ENCODE measurements around the gene RALGPS1.
"Not testable (repeated sequence)": the region's sequence is repeated elsewhere in the genome, so short reads cannot be mapped to it uniquely, and the experiment has no call there.

RALGPS1 gene

DNA sequence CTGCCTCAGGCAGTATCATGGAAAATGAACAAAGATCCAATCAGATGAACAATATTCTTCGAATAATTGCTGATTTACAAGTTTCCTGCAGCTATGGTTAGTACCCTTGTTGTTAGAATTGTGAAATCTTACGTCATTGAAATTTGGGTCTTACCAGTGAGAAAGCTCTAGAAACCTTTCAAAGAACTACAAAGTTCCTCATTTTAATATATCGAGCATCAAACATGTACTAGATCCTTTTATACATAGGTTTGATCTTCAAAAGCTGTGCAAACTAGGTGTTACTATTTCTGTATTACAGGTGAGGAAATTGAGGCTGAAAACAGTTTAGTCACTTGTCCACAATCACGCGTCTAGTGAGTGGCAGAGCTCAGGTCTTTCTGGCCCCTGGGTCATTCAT, 251.5 kb downstream of the RALGPS1 start:
- in situ Hi-C loops (cut with MboI; ENCODE audit: low sequenced_read_pairs), result no loop called here

- in situ Hi-C loops (cut with MboI; ENCODE audit: low sequenced_read_pairs), result no loop called here
These were observed 252.3 kb downstream of the RALGPS1 start for GRCh38 chr9:127166651-127167524.

GRCh38 chr9:127167560-127168326, 253.2 kb downstream of the RALGPS1 start:
- in situ Hi-C loops (cut with MboI; ENCODE audit: low sequenced_read_pairs), result no loop called here

DNA sequence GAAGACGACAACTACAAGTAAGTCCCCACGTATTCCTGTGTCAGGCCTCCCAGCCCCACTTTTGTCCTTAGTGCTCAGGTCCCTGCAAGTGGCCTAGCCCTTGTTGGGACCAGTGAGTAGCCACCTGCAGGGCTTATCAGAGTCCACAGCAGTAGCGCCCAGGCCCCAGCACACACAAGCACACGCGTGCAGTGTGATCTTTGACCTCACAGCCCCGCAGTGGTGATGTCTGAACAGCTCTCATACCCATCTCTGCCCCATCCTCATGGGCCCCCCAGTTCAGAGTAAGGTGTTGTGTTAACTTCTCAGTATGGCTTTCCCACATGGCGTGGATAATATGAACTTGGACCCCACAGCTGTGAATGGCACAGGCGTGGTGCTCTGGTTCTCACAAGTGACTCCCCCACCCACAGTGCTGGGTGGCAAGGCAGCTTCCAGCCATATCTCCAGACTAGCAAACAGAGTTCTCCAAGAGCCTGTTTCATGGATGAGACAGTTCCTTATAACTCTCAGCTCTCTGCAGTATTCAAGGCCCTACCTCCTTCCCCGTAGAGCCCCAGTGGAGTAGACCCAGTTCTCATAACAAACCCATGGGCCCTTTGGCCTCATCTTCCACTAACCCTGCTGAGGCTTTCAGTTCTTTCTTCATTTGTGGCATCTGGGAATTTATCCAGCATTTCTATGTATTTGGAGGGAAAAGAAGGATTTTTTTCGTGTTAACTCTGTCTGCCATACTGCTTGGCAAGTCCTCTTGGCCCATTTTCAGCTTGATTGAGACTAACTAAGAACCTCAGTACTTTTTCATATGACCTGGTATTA, 254.4 kb downstream of the RALGPS1 start:
- in situ Hi-C loops (cut with MboI; ENCODE audit: low sequenced_read_pairs), result no loop called here

DNA sequence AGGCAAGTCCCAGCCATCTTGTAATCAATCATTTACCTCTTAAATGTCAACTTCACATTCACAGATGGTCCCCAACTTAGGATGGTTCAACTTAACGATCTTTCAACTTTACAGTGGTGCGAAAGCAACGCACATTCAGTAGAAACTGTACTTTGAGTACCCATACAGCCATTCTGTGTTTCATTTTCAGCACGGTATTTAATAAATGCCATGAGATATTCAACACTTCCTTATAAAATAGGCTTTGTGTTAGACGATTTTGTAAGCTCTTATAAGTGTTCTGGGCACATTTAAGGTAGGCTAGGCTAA, 254.9 kb downstream of the RALGPS1 start:
- in situ Hi-C loops (cut with MboI; ENCODE audit: low sequenced_read_pairs), result no loop called here

DNA sequence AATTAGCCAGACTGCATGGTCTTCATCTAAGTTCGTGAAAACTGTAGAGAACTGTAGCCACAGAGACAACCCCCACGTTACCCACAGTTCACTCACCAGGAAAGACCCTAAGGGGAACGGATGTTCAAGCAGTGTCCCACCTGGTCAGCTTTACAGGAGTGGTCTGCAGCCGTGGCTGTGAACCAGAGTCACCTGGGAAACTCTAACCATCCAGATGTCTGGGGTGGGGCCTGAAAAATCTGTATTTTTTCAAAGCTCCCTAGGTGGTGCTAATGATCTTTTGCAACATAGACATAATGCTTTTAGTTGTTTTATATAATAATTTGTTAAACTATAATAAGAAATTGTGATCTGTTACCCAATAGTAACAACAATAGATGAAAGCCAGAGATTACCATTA, 255.5 kb downstream of the RALGPS1 start:
- in situ Hi-C loops (cut with MboI; ENCODE audit: low sequenced_read_pairs), result no loop called here

DNA sequence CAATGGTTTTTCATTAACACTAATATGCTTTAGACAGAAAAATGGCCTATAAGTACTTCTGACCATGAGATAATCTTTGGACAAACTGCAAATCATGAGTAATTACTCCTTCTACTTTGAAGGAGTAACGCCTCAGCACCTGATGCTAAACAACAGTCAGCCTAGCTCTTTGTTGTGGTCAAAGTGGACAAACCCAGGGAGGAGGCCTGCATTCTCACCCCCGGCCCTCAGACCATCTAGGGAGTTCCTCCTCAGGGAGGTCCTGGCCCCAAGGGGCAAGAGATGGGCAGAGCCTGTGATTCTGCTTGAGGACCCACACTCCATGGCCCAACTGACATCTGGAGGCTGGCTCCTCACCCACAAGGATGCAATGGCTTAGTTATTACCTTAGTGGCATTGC, 256.1 kb downstream of the RALGPS1 start:
- in situ Hi-C loops (cut with MboI; ENCODE audit: low sequenced_read_pairs), result no loop called here

DNA sequence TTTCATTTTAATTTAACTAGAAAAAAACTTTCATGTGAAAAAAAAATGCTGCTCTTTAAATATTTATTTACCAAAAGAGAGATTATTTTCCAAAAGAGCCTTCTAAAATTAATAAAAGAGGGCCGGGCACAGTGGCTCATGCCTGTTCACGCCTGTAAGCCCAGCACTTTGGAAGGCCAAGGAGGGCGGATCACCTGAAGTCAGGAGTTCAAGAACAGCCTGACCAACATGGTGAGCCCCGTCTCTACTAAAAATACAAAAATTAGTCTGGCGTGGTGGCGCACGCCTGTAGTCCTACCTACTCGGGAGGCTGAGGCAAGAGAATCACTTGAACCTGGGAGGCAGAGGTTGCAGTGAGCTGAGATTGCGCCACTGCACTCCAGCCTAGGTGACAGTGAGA, 256.8 kb downstream of the RALGPS1 start:
- in situ Hi-C loops (cut with MboI; ENCODE audit: low sequenced_read_pairs), result not testable (repeated sequence)

DNA sequence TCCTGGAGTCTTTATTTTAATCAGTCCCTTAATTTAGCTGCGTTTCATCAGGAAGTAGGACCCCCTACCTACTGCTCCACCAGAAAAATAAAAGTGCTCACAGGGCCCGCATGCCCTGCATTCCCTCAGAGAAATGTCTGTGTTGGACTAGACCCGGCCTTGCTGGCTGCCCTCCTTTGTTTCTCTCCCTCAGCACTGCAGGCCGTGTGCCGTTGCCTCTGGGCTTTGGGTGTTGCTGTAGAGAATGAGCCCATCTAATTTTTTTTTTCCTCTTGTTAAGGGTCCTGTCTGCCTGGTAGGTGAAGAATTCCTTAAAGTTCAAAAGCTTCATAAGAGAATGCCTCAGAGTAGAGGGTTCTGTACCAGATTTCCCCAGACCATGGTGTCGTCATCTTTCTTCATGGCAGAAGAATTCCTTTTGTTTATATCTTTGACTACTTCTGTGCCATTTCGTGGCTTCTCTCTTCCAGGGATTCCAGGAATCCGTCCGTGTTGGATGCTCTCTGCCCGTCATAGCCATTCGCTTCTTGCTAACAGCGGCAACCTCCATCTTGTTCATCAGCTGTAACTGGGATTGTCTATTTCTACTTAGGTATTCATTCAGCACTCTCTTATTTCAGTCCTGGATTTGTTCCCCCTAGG, 257.6 kb downstream of the RALGPS1 start:
- in situ Hi-C loops (cut with MboI; ENCODE audit: low sequenced_read_pairs), result no loop called here

- in situ Hi-C loops (cut with MboI; ENCODE audit: low sequenced_read_pairs), result no loop called here
These were observed 258.5 kb downstream of the RALGPS1 start for GRCh38 chr9:127173063-127173462.

- in situ Hi-C loops (cut with MboI; ENCODE audit: low sequenced_read_pairs), result no loop called here
These were observed 260.1 kb downstream of the RALGPS1 start for GRCh38 chr9:127174386-127175318.

DNA sequence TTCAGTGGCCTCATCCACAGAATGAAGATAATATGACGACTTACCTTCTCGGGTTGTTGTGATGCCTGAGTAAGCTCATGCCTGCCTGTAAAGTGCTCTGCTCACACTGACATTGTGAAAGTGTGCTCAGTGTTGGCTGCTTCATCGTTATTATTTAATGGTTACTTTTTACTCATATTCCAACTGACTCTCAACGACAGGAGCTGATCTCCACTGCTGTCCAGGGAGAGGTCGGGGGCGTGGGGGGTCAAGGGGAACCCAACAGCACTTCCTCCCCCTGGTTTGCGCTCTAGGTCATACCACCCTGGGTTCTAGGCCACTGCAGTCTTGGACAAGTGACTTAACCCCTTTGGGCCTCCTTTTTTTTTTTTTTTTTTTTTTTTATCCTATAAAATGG, 260.7 kb downstream of the RALGPS1 start:
- in situ Hi-C loops (cut with MboI; ENCODE audit: low sequenced_read_pairs), result no loop called here

- in situ Hi-C loops (cut with MboI; ENCODE audit: low sequenced_read_pairs), result no loop called here
These were observed 261.2 kb downstream of the RALGPS1 start for GRCh38 chr9:127175764-127176163.

DNA sequence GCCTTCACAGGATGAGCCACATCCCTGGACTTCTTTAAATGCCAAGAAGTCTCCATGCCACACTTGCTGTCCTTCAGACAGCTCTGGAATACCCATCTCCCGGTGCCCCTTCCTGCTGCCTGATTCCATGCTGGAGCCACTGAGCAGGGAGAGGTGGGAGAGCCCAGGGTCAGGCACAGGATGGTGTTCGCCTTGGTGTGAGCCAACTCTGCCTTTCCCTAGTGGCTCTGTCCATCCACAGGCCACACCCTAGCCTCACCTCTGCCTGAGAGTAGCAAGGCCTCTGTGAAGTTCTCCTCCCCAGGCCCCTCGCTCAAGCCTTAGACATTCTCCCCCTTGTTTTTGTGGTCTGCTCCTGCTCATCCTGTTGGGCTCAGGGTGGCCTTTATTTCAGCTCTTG, 262.0 kb downstream of the RALGPS1 start:
- in situ Hi-C loops (cut with MboI; ENCODE audit: low sequenced_read_pairs), result no loop called here

GRCh38 chr9:127177231-127177630, 262.6 kb downstream of the RALGPS1 start:
- in situ Hi-C loops (cut with MboI; ENCODE audit: low sequenced_read_pairs), result no loop called here

DNA sequence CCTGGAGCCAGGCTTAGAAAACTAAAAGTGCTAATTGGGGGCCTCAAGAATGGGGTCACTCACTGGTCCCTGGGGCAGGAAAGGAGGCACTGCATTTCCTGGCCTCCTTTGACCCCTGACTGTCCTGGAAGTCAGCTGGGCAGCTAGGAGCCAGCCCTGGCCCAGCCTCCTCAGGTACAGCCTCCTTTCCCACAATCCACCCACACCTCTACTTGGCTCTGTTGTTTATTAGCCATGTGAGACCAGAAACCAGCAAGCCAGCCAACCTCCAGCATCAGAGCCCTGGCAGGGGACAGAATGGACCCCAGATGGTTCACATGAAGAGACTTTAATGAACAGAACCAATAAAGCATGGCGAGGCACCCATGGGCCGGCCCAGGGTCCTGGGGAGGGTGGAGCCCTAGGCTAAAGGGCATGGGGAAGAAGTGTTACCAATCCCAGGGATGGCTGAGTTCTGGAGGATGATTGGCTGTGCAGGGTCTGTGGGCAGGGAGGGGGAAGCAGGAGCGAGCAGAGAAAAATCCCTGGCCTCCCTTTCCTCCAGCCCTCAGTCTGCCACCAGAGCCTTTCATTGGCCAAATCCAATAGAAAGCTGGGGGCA, 263.2 kb downstream of the RALGPS1 start:
- in situ Hi-C loops (cut with MboI; ENCODE audit: low sequenced_read_pairs), result no loop called here

DNA sequence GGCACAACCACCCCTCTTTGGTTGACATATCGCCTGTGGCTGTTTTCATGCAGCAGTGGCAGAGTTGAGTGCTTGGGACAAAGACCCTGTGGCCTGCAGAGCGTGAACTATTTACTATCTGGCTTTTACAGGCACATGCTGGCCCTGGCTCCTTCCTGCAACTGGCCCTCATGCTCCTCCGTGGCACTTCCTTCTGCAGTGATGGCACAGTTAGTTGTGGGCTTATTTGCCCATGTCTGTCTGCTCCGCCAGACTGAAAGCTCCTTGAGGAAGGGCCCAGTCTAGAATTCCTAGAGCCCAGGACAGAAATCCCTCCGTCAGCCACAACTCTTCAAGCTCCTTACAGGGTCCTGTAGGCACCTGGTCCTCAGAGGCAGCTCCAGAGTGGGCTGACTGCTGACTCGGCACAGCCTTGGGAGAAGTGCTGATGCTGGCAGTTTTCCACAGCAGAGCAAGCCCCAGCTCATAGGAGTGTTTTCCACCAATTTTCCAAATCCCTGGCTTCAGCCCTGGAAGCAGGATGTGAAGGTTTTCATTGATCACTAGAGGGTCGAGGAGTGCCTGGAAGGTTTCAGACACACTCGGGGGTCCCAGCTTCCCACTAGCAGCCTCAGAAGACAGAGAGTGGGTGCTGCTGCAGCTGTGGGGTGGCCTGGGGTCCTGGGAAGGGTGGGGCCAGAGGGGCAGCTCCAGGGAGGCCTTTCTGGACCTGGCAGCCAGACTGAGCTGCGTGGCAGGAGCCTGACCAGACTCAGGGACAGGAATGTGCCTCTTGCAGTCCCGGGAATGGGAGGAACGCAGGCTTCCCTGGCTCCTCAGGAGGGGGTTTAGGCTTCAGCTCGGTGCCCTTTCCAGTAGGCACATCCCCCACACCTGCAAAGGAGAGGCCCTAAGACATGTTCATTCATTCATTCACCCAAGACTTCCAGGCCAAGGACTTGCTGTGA, 264.4 kb downstream of the RALGPS1 start:
- in situ Hi-C loops (cut with MboI; ENCODE audit: low sequenced_read_pairs), result no loop called here

DNA sequence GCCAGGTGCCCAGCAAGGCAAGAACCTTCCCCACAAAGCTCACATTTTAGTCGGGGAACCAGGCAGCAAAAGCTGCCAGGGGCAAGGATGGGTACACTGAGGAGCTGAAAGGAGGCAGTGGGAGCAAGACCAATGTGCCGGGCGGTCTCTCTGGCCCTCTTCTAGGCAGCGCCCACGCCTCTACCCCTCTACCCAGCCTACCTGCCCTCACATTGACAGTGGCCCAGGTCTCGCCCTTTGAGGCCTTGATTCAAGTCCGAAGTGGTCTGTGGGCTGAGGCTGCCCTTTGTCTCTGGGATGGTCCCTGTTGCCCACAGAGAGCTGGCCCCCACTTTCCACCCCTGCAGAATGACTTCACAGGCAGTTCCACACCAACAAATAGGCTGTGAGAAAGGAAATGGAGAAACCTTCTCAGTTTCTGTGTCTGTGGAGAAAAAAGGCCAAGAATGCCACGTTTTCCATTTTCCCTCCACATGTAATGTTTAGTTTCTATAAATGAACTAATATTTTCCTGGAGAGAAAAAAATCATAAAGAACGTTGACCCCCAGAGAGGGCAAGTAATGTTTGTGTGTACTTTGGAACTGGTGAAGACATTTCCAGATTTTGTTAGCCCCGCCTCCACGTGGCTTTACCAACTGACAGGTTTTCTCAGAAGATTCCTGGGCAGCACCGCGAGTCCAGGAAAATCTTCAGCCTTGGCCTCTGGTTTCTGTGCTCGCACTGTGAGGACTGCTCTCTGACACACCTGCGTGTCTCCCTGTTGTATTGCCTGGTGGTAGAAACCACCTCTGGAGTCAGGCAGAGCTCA, 265.3 kb downstream of the RALGPS1 start:
- in situ Hi-C loops (cut with MboI; ENCODE audit: low sequenced_read_pairs), result no loop called here

Measured in HL-60/S4 treated with retinoic acid at 250 ng/mL for 4 days and 3 days (cell line).